ENCODE measurements around the gene NCOA3. TPM values are rescaled to one million over a fixed set of nuclear protein-coding genes. Genes with fewer than 3 reads are reported as not detected.

The NCOA3 gene
- total RNA-seq, 1 donor from 2014 or later = 23.8 TPM

DNA sequence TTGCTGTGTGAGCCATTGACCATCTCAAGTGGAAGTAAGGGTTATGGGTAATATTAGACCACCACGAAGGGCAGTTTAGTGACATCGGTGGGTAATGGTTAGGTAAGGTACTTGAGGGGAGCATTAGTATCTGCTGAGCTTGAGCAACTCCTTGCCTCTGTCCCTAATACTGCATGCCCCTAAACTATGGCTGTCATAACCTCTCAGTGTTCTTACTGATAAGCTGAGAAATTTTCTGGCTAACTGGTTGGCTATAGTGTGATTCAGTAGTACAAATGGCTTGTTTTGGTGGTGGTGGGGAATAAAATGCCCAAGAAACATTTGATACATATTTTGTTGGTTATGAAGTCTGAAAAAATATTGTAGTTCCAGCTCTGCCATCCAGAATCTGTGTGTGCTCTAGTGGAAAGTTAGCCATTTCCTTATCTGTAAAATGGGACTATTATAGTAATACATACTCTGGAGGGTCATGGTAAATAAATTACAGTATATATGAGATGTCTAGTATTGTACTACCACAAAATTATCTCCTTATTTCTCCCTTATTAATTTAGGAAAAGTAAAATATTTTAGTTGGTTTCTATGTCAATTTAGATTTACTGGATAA is 113.1 kb downstream of the NCOA3 start:
- Histone ChIP-seq H3K4me1 (peaks cover 60% of the 10 kb centered on the region), H3K27me3 (ENCODE audit: low read depth) (no peaks in the 10 kb centered on the region), H3K36me3 (no peaks in the 10 kb centered on the region), H3K9me3 (replicated peaks) (no peaks in the 10 kb centered on the region), H3K27ac (replicated peaks) (peak overlapping the region; percentile 43), H3K4me3 (no peak overlapping the region)
- TF ChIP-seq, protein P1, sequence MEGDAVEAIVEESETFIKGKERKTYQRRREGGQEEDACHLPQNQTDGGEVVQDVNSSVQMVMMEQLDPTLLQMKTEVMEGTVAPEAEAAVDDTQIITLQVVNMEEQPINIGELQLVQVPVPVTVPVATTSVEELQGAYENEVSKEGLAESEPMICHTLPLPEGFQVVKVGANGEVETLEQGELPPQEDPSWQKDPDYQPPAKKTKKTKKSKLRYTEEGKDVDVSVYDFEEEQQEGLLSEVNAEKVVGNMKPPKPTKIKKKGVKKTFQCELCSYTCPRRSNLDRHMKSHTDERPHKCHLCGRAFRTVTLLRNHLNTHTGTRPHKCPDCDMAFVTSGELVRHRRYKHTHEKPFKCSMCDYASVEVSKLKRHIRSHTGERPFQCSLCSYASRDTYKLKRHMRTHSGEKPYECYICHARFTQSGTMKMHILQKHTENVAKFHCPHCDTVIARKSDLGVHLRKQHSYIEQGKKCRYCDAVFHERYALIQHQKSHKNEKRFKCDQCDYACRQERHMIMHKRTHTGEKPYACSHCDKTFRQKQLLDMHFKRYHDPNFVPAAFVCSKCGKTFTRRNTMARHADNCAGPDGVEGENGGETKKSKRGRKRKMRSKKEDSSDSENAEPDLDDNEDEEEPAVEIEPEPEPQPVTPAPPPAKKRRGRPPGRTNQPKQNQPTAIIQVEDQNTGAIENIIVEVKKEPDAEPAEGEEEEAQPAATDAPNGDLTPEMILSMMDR (IDR thresholded peaks at IDR 0.05; ENCODE audit: borderline replicate concordance) = no peak
- intact Hi-C loops (cut with micrococcal nuclease) = loop anchor here (10.0 kb wide), 1 partner anchor 110 kb away; the partner anchor contains the start of gene NCOA3
- DNase-seq = no peak

DNA sequence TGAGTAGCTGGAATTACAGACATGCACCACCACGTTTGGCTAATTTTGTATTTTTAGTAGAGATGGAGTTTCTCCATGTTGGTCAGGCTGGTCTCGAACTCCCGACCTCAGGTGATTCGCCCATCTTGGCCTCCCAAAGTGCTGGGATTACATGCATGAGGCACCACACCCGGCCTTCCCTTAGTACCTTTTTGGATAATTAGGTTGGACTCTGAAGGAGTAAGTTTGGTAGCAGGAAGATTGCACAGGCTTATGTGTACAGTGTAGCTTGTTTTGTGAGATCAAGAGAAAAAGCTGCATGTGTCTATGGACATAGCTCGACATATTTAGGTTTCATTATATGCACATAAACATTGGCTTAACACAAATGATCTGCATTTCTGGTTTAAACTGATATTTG is 116.8 kb downstream of the NCOA3 start:
- no peak for DNase-seq
- intact Hi-C loops (cut with micrococcal nuclease) = loop anchor here (10.0 kb wide), 1 partner anchor 114 kb away; the partner anchor contains the start of gene NCOA3
- H3K4me1 ChIP-seq = peaks cover 48% of the 10 kb centered on the region

DNA sequence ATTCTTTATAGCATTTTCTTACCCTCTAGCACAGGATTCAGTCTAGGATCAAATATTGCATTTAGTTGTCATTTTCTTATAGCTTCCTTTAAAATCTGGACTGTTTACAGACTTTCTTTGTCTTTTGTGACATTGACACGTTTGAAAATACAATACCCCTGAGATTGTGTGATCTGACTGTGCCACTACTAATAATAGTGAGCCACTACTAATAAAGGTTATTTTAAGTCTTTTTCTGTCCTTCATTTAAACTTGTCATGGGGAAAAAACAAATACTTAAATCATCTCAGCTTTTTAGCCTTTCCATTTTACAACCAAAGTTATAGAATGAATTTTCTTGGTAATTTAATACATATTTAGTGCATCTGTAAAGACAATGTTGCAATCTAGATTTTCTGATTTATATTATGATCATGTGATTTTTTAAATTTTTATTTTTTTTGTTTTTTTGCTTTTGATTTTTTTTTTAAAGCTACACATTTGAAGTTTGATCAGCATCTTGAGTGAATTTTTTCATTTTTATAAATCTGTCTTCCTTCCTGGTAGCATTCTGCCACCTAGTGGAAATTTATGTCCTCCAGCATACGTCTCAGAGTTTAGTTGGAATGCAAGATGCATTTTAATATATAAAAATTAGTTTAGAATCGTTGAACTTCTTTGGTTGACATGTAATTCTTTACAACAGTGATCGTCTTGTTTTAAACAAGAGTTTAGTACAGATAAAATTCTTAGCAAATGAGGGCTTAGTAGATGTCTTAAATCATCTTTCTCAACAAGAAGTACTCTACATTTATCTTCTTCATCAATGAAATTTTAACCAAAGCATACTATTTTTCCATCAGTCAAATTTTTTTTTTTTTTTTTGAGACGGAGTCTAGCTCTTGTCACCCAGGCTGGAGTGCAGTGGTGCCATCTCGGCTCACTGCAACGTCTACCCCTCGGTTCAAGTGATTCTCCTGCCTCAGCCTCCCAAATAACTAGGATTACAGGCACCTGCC is 119.4 kb downstream of the NCOA3 start:
- Histone ChIP-seq H3K4me1 (peaks cover 25% of the 10 kb centered on the region), H3K27ac (replicated peaks) (peak overlapping the region; percentile 34), H3K27me3 (ENCODE audit: low read depth) (no peaks in the 10 kb centered on the region), H3K4me3 (no peak overlapping the region), H3K9me3 (replicated peaks) (no peaks in the 10 kb centered on the region), H3K36me3 (peaks cover 34% of the 10 kb centered on the region)
- no peak for DNase-seq
- TF ChIP-seq, protein P1 (IDR thresholded peaks at IDR 0.05; ENCODE audit: borderline replicate concordance) = peak; percentile 93
- intact Hi-C loops (cut with micrococcal nuclease) = loop anchor here (5.0 kb wide), 2 partner anchors 239 to 349 kb away; no protein-coding TSS in a partner anchor

More for the DNA sequence above, 116.8 kb downstream of the NCOA3 start:
- Histone ChIP-seq H3K27me3 (ENCODE audit: low read depth) (no peaks in the 10 kb centered on the region), H3K4me3 (no peak overlapping the region), H3K27ac (replicated peaks) (no peak overlapping the region), H3K36me3 (peaks cover 15% of the 10 kb centered on the region), H3K9me3 (replicated peaks) (no peaks in the 10 kb centered on the region)
- TF ChIP-seq, protein P1 (IDR thresholded peaks at IDR 0.05; ENCODE audit: borderline replicate concordance) = no peak

DNA sequence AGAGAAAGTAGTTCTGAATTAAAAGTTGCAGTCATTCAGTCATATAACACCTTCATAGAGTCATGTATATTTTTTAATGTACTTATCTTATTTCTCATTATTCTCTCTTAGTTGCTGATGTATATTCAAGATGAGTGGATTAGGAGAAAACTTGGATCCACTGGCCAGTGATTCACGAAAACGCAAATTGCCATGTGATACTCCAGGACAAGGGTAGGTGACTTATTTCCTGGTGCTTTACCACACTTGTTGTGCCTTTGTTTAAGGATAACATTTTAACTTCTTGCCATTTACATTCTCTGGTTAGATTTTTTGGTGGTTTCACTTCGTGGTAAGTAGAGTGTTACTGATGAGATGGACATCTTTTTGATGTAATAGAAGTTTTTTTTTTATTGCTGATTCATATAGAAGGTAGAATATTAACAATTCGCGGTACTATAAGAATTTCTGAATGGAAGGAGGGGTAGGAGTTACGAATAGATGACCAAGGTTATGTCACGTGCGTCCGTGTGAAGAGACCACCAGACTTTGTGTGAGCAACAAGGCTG is 120.5 kb downstream of the NCOA3 start:
- intact Hi-C loops (cut with micrococcal nuclease) = loop anchor here (5.0 kb wide), 2 partner anchors 240 to 350 kb away; no protein-coding TSS in a partner anchor
- no peaks in the 10 kb centered on the region for H3K9me3 ChIP-seq (replicated peaks)
- no peak overlapping the region for H3K4me3 ChIP-seq
- H3K27me3 ChIP-seq (ENCODE audit: low read depth) = no peaks in the 10 kb centered on the region
- H3K4me1 ChIP-seq = peaks cover 21% of the 10 kb centered on the region
- H3K27ac ChIP-seq (replicated peaks) = no peak overlapping the region
- DNase-seq = no peak
- TF ChIP-seq, protein P1 (IDR thresholded peaks at IDR 0.05; ENCODE audit: borderline replicate concordance) = no peak
- peaks cover 45% of the 10 kb centered on the region for H3K36me3 ChIP-seq

DNA sequence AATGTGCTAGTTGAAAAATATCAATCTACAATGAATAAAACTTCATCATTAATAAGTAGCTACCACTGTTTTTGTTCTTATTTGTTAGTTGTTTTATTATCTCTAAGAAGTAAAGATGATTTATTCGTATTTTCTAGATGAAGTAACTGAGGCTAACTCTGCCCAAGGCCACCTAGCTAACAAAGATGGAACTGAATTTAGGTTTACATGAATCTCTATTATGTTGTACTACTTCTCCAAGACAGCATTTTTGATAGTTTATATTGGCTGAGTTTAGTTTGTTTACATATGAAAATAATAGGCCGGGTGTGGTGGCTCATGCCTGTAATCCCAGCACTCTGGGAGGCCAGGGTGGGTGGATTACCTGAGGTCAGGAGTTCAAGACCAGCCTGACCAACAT is 121.5 kb downstream of the NCOA3 start:
- Histone ChIP-seq H3K9me3 (replicated peaks) (no peaks in the 10 kb centered on the region), H3K4me1 (peaks cover 21% of the 10 kb centered on the region), H3K4me3 (no peak overlapping the region), H3K27ac (replicated peaks) (no peak overlapping the region), H3K36me3 (peaks cover 55% of the 10 kb centered on the region), H3K27me3 (ENCODE audit: low read depth) (no peaks in the 10 kb centered on the region)
- intact Hi-C loops (cut with micrococcal nuclease) = loop anchor here (5.0 kb wide), 2 partner anchors 241 to 351 kb away; no protein-coding TSS in a partner anchor
- TF ChIP-seq, protein P1 (IDR thresholded peaks at IDR 0.05; ENCODE audit: borderline replicate concordance) = no peak
- no peak for DNase-seq

Measured in left ventricle myocardium inferior (tissue), 1 donor.